ENCODE measurements around the gene TRIM38. TPM values are rescaled to one million over a fixed set of nuclear protein-coding genes. Genes with fewer than 3 reads are reported as not detected.

The TRIM38 gene
- total and polyA plus RNA-seq, 3 experiments from 2014 or later = 10.1 to 11.2 (median 10.8) TPM

GRCh38 chr6:25956226-25956625 lies 6.4 kb upstream of the TRIM38 start:
- peak overlapping the region in 1 of 7 donors; percentile 3 for H3K4me3 Mint-ChIP-seq
- H3K4me1 Mint-ChIP-seq = peaks cover 29 to 33% (median 33%) of the 10 kb centered on the region in 3 donors
- peaks cover 0 to 3% (median 0%) of the 10 kb centered on the region in 3 donors for H3K36me3 Mint-ChIP-seq
- Histone ChIP-seq H3K36me3 (ENCODE audit: insufficient read depth, low read length) (no peaks in the 10 kb centered on the region), H3K27ac (ENCODE audit: low read depth, low read length) (no peak overlapping the region), H3K9me3 (ENCODE audit: low read length) (no peaks in the 10 kb centered on the region), H3K4me1 (ENCODE audit: insufficient read depth, low read length) (peaks cover 33% of the 10 kb centered on the region), H3K4me3 (ENCODE audit: low read length) (no peak overlapping the region), H3K27me3 (ENCODE audit: insufficient read depth, low read length, poor library complexity, severe bottlenecking) (no peaks in the 10 kb centered on the region)
- ChIA-PET POLR2A (no interaction called here), CTCF (interaction anchor here (4.5 kb wide), 1 partner anchor 36 kb away, joined by 17 read pairs; no protein-coding TSS in a partner anchor)
- DNase-seq = no peak
- peak overlapping the region in 2 of 8 donors; percentile 22 to 40 for H3K27ac Mint-ChIP-seq
- no peaks in the 10 kb centered on the region for H3K9me3 Mint-ChIP-seq
- H3K27me3 Mint-ChIP-seq = peaks cover 7 to 11% of the 10 kb centered on the region in 2 donors

GRCh38 chr6:25958700-25959162 lies 3.9 kb upstream of the TRIM38 start:
- H3K27ac Mint-ChIP-seq = peak overlapping the region; percentile 39 to 99 (median 90)
- Histone ChIP-seq H3K27me3 (ENCODE audit: insufficient read depth, low read length, poor library complexity, severe bottlenecking) (no peaks in the 10 kb centered on the region), H3K36me3 (ENCODE audit: insufficient read depth, low read length) (no peaks in the 10 kb centered on the region), H3K27ac (ENCODE audit: low read depth, low read length) (no peak overlapping the region), H3K4me3 (ENCODE audit: low read length) (peak overlapping the region; percentile 52), H3K9me3 (ENCODE audit: low read length) (no peaks in the 10 kb centered on the region), H3K4me1 (ENCODE audit: insufficient read depth, low read length) (peaks cover 46% of the 10 kb centered on the region)
- POLR2A ChIA-PET = interaction anchor here (1.0 kb wide), 1 partner anchor 34 kb away, joined by 3 read pairs; no protein-coding TSS in a partner anchor
- H3K4me1 Mint-ChIP-seq = peaks cover 49 to 54% (median 53%) of the 10 kb centered on the region in 3 donors
- peak overlapping the region; percentile 43 to 85 (median 73) for H3K4me3 Mint-ChIP-seq
- CTCF ChIA-PET = interaction anchor here (1.3 to 4.5 kb wide), 3 partner anchors 28 to 680 kb away, joined by 3 to 17 read pairs (median 4); no protein-coding TSS in a partner anchor
- no peak for DNase-seq
- no peaks in the 10 kb centered on the region for H3K9me3 Mint-ChIP-seq
- H3K27me3 Mint-ChIP-seq = no peaks in the 10 kb centered on the region
- H3K36me3 Mint-ChIP-seq = peaks cover 2 to 10% (median 3%) of the 10 kb centered on the region in 3 donors

- POLR2A ChIA-PET = no interaction called here
- CTCF ChIA-PET = interaction anchor here (0.9 to 4.5 kb wide), 2 partner anchors 32 to 43 kb away, joined by 5 to 17 read pairs; no protein-coding TSS in a partner anchor
- peak overlapping the region; percentile 52 for H3K4me3 ChIP-seq (ENCODE audit: low read length)
These were observed 2.6 kb upstream of the TRIM38 start for GRCh38 chr6:25959890-25960536.

GRCh38 chr6:25960734-25961133 lies 1.9 kb upstream of the TRIM38 start:
- CTCF ChIA-PET = no interaction called here
- Histone ChIP-seq H3K36me3 (ENCODE audit: insufficient read depth, low read length) (no peaks in the 10 kb centered on the region), H3K4me1 (ENCODE audit: insufficient read depth, low read length) (peaks cover 63% of the 10 kb centered on the region), H3K27ac (ENCODE audit: low read depth, low read length) (no peak overlapping the region), H3K9me3 (ENCODE audit: low read length) (no peaks in the 10 kb centered on the region), H3K4me3 (ENCODE audit: low read length) (no peak overlapping the region), H3K27me3 (ENCODE audit: insufficient read depth, low read length, poor library complexity, severe bottlenecking) (no peaks in the 10 kb centered on the region)
- no peak for DNase-seq
- peaks cover 3 to 23% (median 4%) of the 10 kb centered on the region in 3 donors for H3K36me3 Mint-ChIP-seq
- peak overlapping the region; percentile 77 to 99 (median 98) for H3K27ac Mint-ChIP-seq
- no peaks in the 10 kb centered on the region for H3K9me3 Mint-ChIP-seq
- no peaks in the 10 kb centered on the region for H3K27me3 Mint-ChIP-seq
- POLR2A ChIA-PET = interaction anchor here (0.9 kb wide), 1 partner anchor 71 kb away, joined by 3 read pairs; a partner anchor contains a TSS
- H3K4me1 Mint-ChIP-seq = peaks cover 64 to 74% (median 73%) of the 10 kb centered on the region in 3 donors
- H3K4me3 Mint-ChIP-seq = peak overlapping the region in 4 of 7 donors; percentile 42 to 97 (median 94)

More at GRCh38 chr6:25959890-25960536, 2.6 kb upstream of the TRIM38 start:
- no peak overlapping the region for H3K27ac ChIP-seq (ENCODE audit: low read depth, low read length)
- no peaks in the 10 kb centered on the region for H3K27me3 Mint-ChIP-seq
- H3K4me3 Mint-ChIP-seq = peak overlapping the region; percentile 42 to 79 (median 71)
- no peaks in the 10 kb centered on the region for H3K27me3 ChIP-seq (ENCODE audit: insufficient read depth, low read length, poor library complexity, severe bottlenecking)
- H3K36me3 ChIP-seq (ENCODE audit: insufficient read depth, low read length) = no peaks in the 10 kb centered on the region
- no peaks in the 10 kb centered on the region for H3K9me3 ChIP-seq (ENCODE audit: low read length)
- H3K4me1 Mint-ChIP-seq = peaks cover 60 to 67% (median 66%) of the 10 kb centered on the region in 3 donors
- peaks cover 3 to 19% (median 4%) of the 10 kb centered on the region in 3 donors for H3K36me3 Mint-ChIP-seq
- H3K27ac Mint-ChIP-seq = peak overlapping the region; percentile 62 to 99 (median 98)
- DNase-seq = no peak
- no peaks in the 10 kb centered on the region for H3K9me3 Mint-ChIP-seq
- peaks cover 58% of the 10 kb centered on the region for H3K4me1 ChIP-seq (ENCODE audit: insufficient read depth, low read length)

GRCh38 chr6:25961619-25962148 lies 918 bp upstream of the TRIM38 start:
- Histone ChIP-seq H3K27me3 (ENCODE audit: insufficient read depth, low read length, poor library complexity, severe bottlenecking) (no peaks in the 10 kb centered on the region), H3K9me3 (ENCODE audit: low read length) (no peaks in the 10 kb centered on the region), H3K4me1 (ENCODE audit: insufficient read depth, low read length) (peaks cover 73% of the 10 kb centered on the region), H3K27ac (ENCODE audit: low read depth, low read length) (peak overlapping the region; percentile 94), H3K4me3 (ENCODE audit: low read length) (peak overlapping the region; percentile 84), H3K36me3 (ENCODE audit: insufficient read depth, low read length) (peaks cover 5% of the 10 kb centered on the region)
- no peaks in the 10 kb centered on the region for H3K9me3 Mint-ChIP-seq
- no peak for DNase-seq
- H3K36me3 Mint-ChIP-seq = peaks cover 3 to 32% (median 8%) of the 10 kb centered on the region in 3 donors
- CTCF ChIA-PET = interaction anchor here (0.7 to 2.0 kb wide), 5 partner anchors 10 to 88 kb away, joined by 3 to 19 read pairs (median 3); partner anchors contain the start of gene SLC17A3
- POLR2A ChIA-PET = interaction anchor here (0.6 to 1.5 kb wide), 4 partner anchors 15 to 59 kb away, joined by 3 to 16 read pairs (median 6); a partner anchor contains a TSS
- peak overlapping the region; percentile 93 to 99 (median 97) for H3K4me3 Mint-ChIP-seq
- H3K27me3 Mint-ChIP-seq = no peaks in the 10 kb centered on the region
- peak overlapping the region; percentile 91 to 100 (median 99) for H3K27ac Mint-ChIP-seq
- H3K4me1 Mint-ChIP-seq = peaks cover 71 to 83% (median 83%) of the 10 kb centered on the region in 3 donors

- Mint-ChIP-seq H3K27me3 (no peaks in the 10 kb centered on the region), H3K9me3 (no peaks in the 10 kb centered on the region), H3K36me3 (peaks cover 12 to 50% (median 21%) of the 10 kb centered on the region in 3 donors), H3K4me1 (peaks cover 82 to 96% (median 95%) of the 10 kb centered on the region in 3 donors), H3K27ac (peak overlapping the region; percentile 62 to 94 (median 90)), H3K4me3 (peak overlapping the region; percentile 93 to 99 (median 97))
- Histone ChIP-seq H3K4me1 (ENCODE audit: insufficient read depth, low read length) (peaks cover 85% of the 10 kb centered on the region), H3K4me3 (ENCODE audit: low read length) (peak overlapping the region; percentile 84), H3K9me3 (ENCODE audit: low read length) (no peaks in the 10 kb centered on the region), H3K27ac (ENCODE audit: low read depth, low read length) (peak overlapping the region; percentile 41), H3K27me3 (ENCODE audit: insufficient read depth, low read length, poor library complexity, severe bottlenecking) (no peaks in the 10 kb centered on the region), H3K36me3 (ENCODE audit: insufficient read depth, low read length) (peaks cover 14% of the 10 kb centered on the region)
- no peak for DNase-seq
- ChIA-PET POLR2A (interaction anchor here (0.6 kb wide), 1 partner anchor 56 kb away, joined by 9 read pairs; a partner anchor contains a TSS), CTCF (interaction anchor here (2.0 kb wide), 1 partner anchor 29 kb away, joined by 19 read pairs; no protein-coding TSS in a partner anchor)
These were observed 973 bp downstream of the TRIM38 start for GRCh38 chr6:25963426-25964123.

- Mint-ChIP-seq H3K27ac (peak overlapping the region in 2 of 8 donors; percentile 41 to 73), H3K36me3 (peaks cover 12 to 63% (median 30%) of the 10 kb centered on the region in 3 donors), H3K27me3 (no peaks in the 10 kb centered on the region), H3K4me3 (peak overlapping the region; percentile 19 to 97 (median 75)), H3K9me3 (no peaks in the 10 kb centered on the region), H3K4me1 (peaks cover 77 to 92% (median 91%) of the 10 kb centered on the region in 3 donors)
- Histone ChIP-seq H3K4me3 (ENCODE audit: low read length) (no peak overlapping the region), H3K27me3 (ENCODE audit: insufficient read depth, low read length, poor library complexity, severe bottlenecking) (no peaks in the 10 kb centered on the region), H3K36me3 (ENCODE audit: insufficient read depth, low read length) (peaks cover 16% of the 10 kb centered on the region), H3K4me1 (ENCODE audit: insufficient read depth, low read length) (peaks cover 70% of the 10 kb centered on the region), H3K27ac (ENCODE audit: low read depth, low read length) (no peak overlapping the region), H3K9me3 (ENCODE audit: low read length) (no peaks in the 10 kb centered on the region)
- no peak for DNase-seq
- ChIA-PET POLR2A (no interaction called here), CTCF (interaction anchor here (0.9 to 3.8 kb wide), 4 partner anchors 27 to 61 kb away, joined by 3 to 27 read pairs (median 3); a partner anchor contains a TSS)
These were observed 2.5 kb downstream of the TRIM38 start for GRCh38 chr6:25965058-25965457.

Data from CD8-positive, alpha-beta memory T cell (primary cell).